GM12891 (cell line): Measurements from ENCODE around the gene PPARA.

ENCODE experiments used
- DNase-seq: peaks from one replicate; pipeline ENCODE4 v3.0.0; 2011; ENCODE audit warnings: low spot score; ENCODE audit not compliant: insufficient read length
- FAIRE-seq: peaks from 2 replicates; lab custom pipeline; 2011; peaks lifted over from hg19 to GRCh38; lab: Jason Lieb, UNC
- PAX5 ChIP-seq: IDR thresholded peaks from 2 replicates; pipeline ENCODE4 v1.6.1; 2011; ENCODE audit warnings: low read length, moderate library complexity, mild to moderate bottlenecking; ENCODE audit not compliant: insufficient read depth, severe bottlenecking
- POLR2A ChIP-seq: IDR thresholded peaks from 2 replicates; pipeline ENCODE4 v1.6.1; 2011; ENCODE audit warnings: low read depth, low read length, control low read depth
- POLR2AphosphoS5 ChIP-seq: IDR thresholded peaks from 2 replicates; pipeline ENCODE4 v1.6.1; 2011; ENCODE audit warnings: low read depth, low read length, control low read depth
- POU2F2 ChIP-seq: IDR thresholded peaks from 2 replicates; pipeline ENCODE4 v1.6.1; 2011; ENCODE audit warnings: low read depth, mild to moderate bottlenecking, control low read depth, low read length, moderate library complexity
- SPI1 ChIP-seq: IDR thresholded peaks from 2 replicates; pipeline ENCODE4 v1.6.1; 2011; ENCODE audit warnings: low read depth, low read length, control low read depth
- TAF1 ChIP-seq: IDR thresholded peaks from 2 replicates; pipeline ENCODE4 v1.6.1; 2011; ENCODE audit warnings: low read depth, low read length, control low read depth

Gene PPARA

DNA sequence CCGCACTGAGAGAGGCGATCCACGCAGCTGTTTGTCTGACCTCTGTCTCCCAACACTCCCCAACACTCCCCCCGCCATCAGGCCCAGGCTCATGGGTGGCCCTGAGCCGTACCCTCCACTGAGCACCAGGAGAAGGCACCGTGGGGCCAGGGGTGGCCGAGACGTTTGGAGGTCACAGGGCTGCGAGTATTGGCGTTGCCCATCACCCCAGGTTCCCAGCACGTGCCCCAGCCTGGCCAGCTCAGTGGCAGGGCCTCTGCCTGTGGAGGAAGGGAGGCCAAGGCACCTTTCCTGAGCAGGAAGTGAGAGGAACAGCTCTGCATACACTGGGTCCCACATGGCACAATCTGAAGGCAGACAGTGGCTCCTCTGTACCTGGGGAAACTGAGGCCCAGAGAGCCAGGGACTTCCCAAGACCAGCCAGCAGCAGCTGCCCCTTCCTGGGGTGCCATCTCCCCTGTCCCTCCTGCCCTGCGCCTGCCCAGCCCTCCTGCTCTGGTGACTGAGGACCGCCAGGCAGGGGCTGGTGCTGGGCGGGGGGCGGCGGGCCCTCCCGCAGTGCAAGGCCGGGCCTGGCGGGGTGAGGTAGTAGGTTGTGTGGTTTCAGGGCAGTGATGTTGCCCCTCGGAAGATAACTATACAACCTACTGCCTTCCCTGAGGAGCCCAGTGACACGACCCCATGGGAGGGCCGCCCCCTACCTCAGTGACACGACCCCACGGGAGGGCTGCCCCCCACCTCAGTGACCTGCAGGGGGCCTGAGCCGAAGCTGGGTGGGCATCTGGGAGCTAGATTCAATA is 37.0 kb upstream of the PPARA start:
- FAIRE-seq: no peak
- TF ChIP-seq POU2F2: no peak
- no peak for TF ChIP-seq PAX5
- TF ChIP-seq SPI1: no peak
- TF ChIP-seq POLR2AphosphoS5: no peak
- no peak for TF ChIP-seq TAF1
- TF ChIP-seq POLR2A: no peak
- no peak for DNase-seq

- FAIRE-seq: no peak
- TF ChIP-seq POU2F2 (no peak), POLR2AphosphoS5 (no peak), TAF1 (no peak), POLR2A (no peak), SPI1 (no peak), PAX5 (no peak)
- no peak for DNase-seq
Measured at GRCh38 chr22:46113910-46114517, 36.3 kb upstream of the PPARA start.

DNA sequence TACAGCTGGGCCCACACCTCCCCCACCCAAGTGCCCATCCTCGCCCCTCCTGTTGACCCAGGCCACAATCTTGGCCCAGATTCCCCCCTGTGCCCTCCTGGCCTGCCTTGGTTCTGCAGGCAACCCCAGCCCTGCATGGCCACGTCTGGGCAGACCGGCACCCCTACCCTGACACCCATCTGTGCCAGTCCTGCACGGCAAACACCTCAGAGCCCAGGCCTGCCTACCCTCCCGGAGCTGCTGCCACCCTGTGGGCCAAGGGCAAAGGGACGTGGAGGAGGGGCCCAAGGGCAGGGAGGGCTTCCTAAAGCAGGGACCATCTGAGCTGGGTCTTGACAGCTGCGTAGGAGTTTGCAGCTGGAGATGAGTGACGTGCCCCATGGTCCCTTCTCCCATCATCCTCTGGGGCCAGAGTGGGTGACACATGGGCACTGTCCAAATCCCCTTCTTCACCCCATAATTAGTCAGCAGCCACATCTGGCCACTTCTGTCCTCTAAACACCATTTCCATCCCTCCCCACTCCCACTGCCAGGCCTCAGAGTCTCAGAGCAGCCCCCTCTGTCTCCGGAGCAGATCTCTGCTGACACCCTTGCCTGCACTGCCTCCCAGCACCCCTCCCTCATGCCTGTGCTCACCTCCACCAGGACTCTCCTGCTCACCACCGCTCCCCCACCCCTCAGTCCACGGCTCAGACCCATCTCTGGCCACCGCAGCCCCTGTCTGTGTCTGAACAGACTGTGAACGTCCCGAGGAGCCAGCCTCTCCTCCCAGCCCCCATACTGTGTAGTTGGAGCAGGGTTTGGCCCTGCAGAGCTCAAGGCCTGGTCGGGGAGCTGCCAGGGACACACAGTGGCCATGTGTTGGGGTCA is 35.6 kb upstream of the PPARA start:
- FAIRE-seq (no peak), DNase-seq (no peak)
- no peak for TF ChIP-seq POLR2AphosphoS5
- TF ChIP-seq POLR2A: no peak
- TF ChIP-seq TAF1: no peak
- TF ChIP-seq SPI1: no peak
- no peak for TF ChIP-seq PAX5
- TF ChIP-seq POU2F2: no peak

DNA sequence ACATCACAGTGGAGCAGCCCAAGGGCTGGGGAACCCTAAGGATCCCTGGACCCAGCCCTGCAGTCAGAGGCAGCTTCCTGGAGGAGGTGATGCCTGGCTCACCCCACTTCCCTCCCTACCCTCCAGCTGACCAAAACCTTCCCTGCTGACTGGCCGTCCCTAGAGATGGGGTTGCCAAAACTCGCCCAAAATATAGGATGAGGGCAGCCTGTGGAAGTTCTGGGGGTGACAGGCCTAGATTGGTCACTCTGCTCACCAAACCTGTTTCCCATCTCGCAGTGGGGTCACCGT is 35.0 kb upstream of the PPARA start:
- TF ChIP-seq POLR2AphosphoS5: no peak
- no peak for TF ChIP-seq POLR2A
- TF ChIP-seq PAX5: no peak
- TF ChIP-seq POU2F2: no peak
- TF ChIP-seq SPI1: no peak
- TF ChIP-seq TAF1: no peak
- FAIRE-seq (no peak), DNase-seq (no peak)

- TF ChIP-seq POLR2A (no peak), TAF1 (no peak), POLR2AphosphoS5 (no peak), SPI1 (no peak), PAX5 (no peak), POU2F2 (no peak)
- no peak for FAIRE-seq
- DNase-seq: no peak
Measured at GRCh38 chr22:46115755-46116490, 34.4 kb upstream of the PPARA start.

DNA sequence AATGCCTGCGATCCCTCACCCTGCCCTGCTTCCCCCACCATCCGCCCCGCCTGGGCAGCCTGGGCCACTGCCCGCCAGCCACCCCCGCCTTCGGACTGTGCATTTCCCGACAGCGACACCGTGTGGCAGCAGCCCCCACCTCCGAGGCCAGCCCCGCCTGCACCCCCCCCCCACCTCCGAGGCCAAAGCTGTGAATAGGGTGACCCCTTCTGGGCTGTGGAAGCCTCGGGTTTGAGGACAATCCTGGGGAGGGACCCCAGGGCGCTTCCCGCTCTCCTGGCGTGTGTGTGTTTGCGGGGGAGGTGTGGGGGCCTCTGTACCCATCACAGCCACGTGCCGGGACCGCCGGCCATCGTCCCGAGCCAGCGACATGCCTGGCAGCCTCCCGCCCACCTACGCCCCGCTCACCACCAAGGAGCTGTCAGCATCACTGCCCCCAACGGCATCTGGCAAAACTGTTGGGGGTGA is 33.8 kb upstream of the PPARA start:
- FAIRE-seq (peak; percentile 91), DNase-seq (peak; percentile 100)
- TF ChIP-seq PAX5 (peak; percentile 14), POLR2AphosphoS5 (no peak)

- no peak for DNase-seq
- TF ChIP-seq POU2F2: no peak
- no peak for TF ChIP-seq POLR2A
- TF ChIP-seq TAF1: no peak
- TF ChIP-seq SPI1: no peak
- TF ChIP-seq POLR2AphosphoS5: no peak
- no peak for TF ChIP-seq PAX5
- no peak for FAIRE-seq
Measured at GRCh38 chr22:46117206-46118199, 32.8 kb upstream of the PPARA start.

GRCh38 chr22:46119093-46119728 is 31.1 kb upstream of the PPARA start:
- DNase-seq: no peak
- TF ChIP-seq TAF1 (no peak), SPI1 (no peak), POLR2A (no peak), PAX5 (no peak), POLR2AphosphoS5 (no peak), POU2F2 (no peak)
- no peak for FAIRE-seq

- DNase-seq (no peak), FAIRE-seq (no peak)
- TF ChIP-seq SPI1 (no peak), POLR2A (no peak), TAF1 (no peak), POLR2AphosphoS5 (no peak), PAX5 (no peak), POU2F2 (no peak)
Measured at GRCh38 chr22:46119729-46120419, 30.5 kb upstream of the PPARA start.
